OCI-LY7 (cell line): ENCODE results near the gene CLSTN2.

Source experiments
- CTCF ChIP-seq: fragments of 200-600 bp; sonication (generic); conservative IDR thresholded peaks from 2 replicates; pipeline ENCODE4 v1.5.1; 2014; ENCODE audit warnings: mild to moderate bottlenecking, antibody characterized with exemption, low read length, moderate library complexity, mixed read lengths
- EZH2phosphoT487 ChIP-seq: fragments of 200-600 bp; sonication (generic); IDR thresholded peaks from 2 replicates; pipeline ENCODE4 v1.6.1; 2018; ENCODE audit warnings: low read depth, borderline replicate concordance, mild to moderate bottlenecking, mixed run types, antibody characterized with exemption, low read length, moderate library complexity, mixed read lengths

- TF ChIP-seq CTCF: no peak
- no peak for TF ChIP-seq EZH2phosphoT487
Measured at GRCh38 chr3:140614001-140614400, 679.0 kb downstream of the CLSTN2 start.
